Sciatic nerve (tissue), 2 donors: ENCODE data around the gene SETD2. TPM values are rescaled to one million over a fixed set of nuclear protein-coding genes. Genes with fewer than 3 reads are reported as not detected.
"Not testable (repeated sequence)": the region's sequence is repeated elsewhere in the genome, so short reads cannot be mapped to it uniquely, and the experiment has no call there.

ENCODE experiments used
- ATAC-seq: fragments of 200-7000 bp; cut with Tn5 transposase; one replicate; pipeline ENCODE4 v1.9.1; 2020; ENCODE audit warnings: mild to moderate bottlenecking, moderate library complexity
- DNase-seq: peaks from one replicate; pipeline ENCODE4 v3.0.0-alpha.2; 2020; ENCODE audit warnings: low spot score
- intact Hi-C: fragments of 100-400 bp; cut with DNase I; formaldehyde crosslinking; loops from one replicate; pipeline ENCODE4 v1.14.2; 2022
- total RNA-seq: library from RNA; stranded (reverse); fragmentation: NEBNext Ultra II Directional; extraction: Animal tissue kit (Norgen Biotek cat#: 25700); gene quantifications from one replicate; pipeline ENCODE4 v1.2.1, GENCODE V29; 2021
- donor health status: DM: no; HTN: no; CAD: no.
- donor health status: DM: no; HTN: no; CAD: no.

Gene SETD2
- total RNA-seq, result 68.3 TPM

DNA sequence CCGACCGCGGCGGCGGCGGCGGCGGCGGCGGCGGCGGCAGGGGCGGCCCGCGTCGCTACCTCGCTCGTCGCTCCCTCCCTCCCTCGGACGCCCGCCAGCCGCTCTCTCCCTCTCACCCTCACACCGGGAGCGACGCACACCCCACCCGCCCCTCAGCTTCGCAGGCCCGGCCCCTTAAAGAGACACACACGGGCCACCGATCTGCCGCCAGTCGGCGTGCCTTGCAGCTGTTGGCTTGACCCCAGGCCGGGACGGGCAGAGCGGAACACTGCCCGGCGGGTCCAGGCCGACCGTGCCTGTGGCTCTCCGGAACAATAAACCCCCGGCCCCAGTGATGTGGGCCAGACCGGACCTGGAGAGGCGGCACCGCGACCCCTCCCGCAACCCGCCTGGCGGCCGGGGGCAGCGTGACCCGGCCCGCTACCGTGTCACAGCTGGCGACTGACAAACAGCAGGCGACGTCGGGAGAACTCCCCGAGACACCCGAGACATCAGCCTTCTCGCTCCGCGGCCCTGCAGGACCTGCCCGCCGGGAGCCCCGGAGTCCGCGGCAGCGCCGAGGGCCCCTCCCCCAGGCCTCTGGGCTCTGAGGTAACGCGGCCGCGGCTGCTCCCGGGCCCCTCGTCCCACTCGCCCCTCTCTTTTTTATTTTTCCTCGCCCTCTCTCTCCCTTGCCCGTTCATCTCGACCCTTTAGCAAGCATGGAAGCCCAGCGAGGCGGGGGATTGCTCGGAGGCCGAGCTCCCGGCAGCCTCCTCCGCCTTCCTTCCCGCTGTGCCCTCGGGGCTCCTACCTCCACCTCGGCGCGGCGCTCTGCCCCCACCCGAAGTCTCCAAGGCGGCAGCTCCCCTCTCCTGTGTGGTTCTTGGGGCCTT lies at the start of gene SETD2:
SETD2 (minus strand) TSS at position 107 of the 875 bp plus-strand sequence. CDS start 189 bp downstream, outside the sequence.
- intact Hi-C loops, result no loop called here
- ATAC-seq (peak; percentile 98), DNase-seq (peak; percentile 96)

DNA sequence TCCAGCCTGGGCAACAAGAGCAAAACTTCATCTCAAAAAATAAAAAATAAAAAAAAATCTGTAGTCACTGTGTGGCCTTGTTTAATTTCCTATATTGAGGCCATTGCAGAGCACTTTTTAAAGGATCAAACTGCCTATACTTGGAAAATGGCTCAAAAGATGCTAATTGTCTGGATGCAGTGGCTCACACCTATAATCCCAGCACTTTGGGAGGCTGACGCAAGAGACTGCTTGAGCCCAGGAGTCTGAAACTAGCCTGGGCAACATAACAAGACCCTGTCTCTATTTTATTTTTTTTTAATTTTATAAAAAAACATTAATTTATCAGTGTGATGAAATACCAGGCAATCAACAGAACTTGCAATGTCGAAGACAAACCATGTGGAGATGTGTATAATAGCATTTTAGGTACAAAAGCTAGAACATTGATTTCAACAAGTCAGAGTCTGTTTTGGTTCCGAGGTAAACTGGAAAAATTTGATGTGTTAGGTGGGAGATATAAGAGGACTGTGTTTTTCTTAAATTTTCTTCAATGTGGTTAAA lies 47.0 kb upstream of the SETD2 start:
- ATAC-seq (no peak), DNase-seq (no peak)
- intact Hi-C loops, result no loop called here

GRCh38 chr3:47206022-47206421 lies 42.1 kb upstream of the SETD2 start:
- ATAC-seq, intact Hi-C loops, DNase-seq: not testable (repeated sequence)

DNA sequence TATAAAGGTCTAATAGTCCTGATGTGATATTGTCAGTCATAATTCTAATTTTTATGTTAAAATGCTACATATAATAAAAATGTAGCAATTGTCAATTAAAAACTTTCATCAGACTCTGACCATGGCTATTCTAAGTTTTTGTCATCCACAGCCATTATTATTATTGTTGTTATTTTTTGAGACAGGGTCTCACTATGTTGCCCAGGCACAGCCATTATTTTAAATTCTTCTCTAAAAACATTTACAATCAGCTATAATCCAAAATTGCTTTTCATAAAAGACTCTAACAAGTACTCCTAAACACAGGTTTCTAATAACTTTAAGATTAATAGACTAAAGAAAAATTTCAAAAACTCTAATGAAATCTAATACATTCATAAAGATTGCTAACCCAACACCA lies 41.0 kb upstream of the SETD2 start:
- intact Hi-C loops, result no loop called here
- no peak for DNase-seq
- ATAC-seq, result no peak

- no peak for DNase-seq
- ATAC-seq, result no peak
- intact Hi-C loops, result no loop called here
Observed at GRCh38 chr3:47202542-47202941, 38.6 kb upstream of the SETD2 start.

DNA sequence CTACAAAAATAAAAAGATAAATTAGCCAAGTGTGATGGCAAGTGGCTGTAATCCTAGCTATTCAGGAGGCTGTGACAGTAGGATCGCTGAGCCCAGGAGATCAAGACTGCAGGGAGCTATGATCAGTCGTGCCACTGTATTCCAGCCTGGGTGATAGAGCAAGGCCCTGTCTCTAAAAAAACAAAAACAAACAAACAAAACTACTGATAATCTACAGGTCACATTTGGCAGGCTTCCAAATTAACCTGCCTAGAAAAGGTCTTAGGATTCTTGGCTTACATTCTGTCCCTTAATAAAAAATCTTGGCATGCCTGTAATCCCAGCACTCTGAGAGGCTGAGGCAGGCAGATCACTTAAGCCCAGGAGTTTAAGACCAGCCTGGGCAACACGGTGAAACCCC lies 33.4 kb upstream of the SETD2 start:
- ATAC-seq, result no peak
- no peak for DNase-seq
- intact Hi-C loops, result no loop called here

- intact Hi-C loops, result no loop called here
- DNase-seq, result no peak
Observed at GRCh38 chr3:47194994-47195393, 31.1 kb upstream of the SETD2 start.

DNA sequence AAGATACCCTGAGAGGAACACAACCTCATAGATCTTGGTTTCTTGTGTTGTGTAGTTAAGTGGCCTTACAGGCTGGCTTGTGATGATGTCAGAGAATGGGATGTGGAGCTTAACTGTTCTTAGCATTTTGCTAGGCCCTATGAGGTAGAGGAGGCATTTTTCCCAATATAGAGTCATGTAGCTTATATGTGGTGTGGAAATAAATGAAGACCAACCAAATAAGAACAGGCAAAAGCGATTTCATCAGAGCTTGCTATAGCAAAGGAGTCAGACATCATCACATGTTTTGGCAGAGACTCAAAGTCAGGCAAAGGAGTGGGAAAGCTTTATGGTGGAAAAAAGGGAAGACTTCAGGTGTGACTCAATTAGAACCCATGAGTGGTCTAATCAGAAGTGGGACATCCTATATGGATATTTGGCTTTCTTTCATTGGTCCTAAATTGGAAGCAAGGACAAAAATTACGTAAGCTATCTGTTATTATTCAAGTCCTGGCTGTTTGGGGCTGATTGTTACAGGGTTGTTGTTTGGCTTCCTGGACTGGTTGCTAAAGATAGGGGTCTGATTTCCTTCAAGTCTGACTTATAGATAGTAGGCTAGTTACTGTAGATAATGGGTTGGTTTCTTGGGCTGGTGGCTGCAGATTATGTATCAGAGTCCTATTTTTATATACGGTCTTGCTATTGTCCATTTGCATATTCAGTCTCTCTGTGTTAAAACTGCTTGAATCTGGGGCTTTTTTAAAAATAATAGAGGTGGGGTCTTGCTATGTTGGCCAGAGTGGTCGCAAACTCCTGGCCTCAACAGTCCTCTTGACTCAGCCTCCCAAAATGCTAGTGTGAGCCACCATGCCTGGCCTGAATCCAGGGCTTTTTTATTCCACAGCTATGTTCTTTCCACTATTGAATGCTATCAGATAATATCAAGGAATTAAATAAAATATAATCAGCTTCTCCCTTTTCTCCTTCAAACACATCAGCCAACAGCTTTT lies 30.3 kb upstream of the SETD2 start:
- DNase-seq (no peak), ATAC-seq (no peak)
- intact Hi-C loops, result no loop called here

More at GRCh38 chr3:47194994-47195393, 31.1 kb upstream of the SETD2 start:
- no peak for ATAC-seq

GRCh38 chr3:47186285-47186684 lies 22.4 kb upstream of the SETD2 start:
- ATAC-seq (no peak), DNase-seq (no peak)
- intact Hi-C loops, result no loop called here

DNA sequence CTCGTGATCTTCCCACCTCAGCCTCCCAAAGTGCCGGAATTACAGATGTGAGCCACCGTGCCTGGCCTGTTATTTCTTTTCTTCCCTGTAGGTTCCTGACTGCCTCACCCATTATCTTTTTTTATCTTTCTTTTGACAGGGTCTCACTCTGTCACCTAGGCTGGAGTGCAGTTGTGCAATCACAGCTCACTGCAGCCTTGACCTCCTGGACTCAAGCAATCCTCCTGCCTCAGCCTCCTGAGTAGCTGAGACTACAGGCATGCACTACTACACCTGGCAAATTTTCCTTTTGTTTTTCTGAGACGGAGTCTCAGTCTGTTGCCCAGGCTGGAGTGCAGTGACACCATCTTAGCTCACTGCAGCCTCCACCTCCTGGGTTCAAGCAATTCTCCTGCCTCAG lies 17.8 kb upstream of the SETD2 start:
- DNase-seq, intact Hi-C loops, ATAC-seq: not testable (repeated sequence)

DNA sequence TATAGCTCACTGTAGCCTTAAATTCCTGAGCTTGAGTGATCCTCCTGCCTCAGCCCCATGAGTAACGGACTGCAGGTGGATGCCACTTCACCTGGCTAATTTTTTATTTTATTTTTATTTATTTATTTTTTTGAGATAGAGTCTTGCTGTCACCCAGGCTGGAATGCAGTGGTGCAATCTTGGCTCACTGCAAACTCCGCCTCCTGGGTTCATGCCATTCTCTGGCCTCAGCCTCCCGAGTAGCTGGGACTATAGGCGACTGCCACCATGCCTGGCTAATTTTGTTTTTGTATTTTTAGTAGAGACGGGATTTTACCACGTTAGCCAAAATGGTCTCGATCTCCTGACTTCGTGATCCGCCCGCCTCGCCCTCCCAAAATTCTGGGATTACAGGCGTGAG lies 16.1 kb upstream of the SETD2 start:
- intact Hi-C loops, ATAC-seq, DNase-seq: not testable (repeated sequence)

GRCh38 chr3:47176582-47176981 lies 12.7 kb upstream of the SETD2 start:
- DNase-seq (no peak), ATAC-seq (no peak)
- intact Hi-C loops, result no loop called here

DNA sequence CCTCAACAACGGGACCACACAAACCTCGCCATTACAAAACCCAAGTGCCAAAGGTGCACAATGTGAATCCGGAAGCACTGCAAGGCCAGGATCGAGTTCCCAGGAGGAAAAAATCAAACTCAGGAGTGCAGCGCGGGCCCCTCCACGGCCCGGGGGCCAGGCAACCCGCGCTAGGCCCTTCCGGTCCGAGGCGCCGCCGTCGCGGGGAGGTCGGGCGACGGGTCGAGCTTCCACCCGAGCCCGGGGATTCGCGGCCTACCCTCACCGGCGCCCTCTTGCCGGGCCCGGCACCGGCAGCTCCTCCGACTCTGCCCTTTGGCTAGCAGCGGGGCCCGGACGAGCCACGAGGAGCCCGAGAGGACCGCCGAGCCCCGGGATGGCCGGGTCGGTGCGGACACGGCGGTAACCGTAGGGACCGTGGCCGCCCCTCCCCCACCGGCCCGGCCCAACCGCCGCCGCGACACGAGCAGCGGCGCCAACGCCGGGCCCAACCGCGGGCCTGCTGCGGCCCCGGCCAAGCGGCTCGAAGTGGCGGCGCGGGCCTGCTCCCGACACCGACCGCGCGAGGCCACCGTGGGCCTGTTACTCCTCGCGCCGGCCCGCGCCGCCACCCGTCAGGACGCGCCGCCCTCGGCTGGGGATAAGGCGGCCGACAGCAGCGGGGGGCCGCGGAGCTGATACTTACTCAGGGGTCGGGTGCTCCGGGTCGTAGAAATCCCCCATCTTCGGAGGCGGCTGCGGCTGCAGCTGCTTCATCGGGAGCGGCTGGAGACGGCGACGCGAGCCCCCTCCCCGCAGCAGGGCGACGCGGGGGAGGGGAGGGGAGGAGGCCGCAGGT lies 525 bp downstream of the SETD2 start:
- DNase-seq (peak; percentile 64), ATAC-seq (peak; percentile 11)
- intact Hi-C loops, result no loop called here

DNA sequence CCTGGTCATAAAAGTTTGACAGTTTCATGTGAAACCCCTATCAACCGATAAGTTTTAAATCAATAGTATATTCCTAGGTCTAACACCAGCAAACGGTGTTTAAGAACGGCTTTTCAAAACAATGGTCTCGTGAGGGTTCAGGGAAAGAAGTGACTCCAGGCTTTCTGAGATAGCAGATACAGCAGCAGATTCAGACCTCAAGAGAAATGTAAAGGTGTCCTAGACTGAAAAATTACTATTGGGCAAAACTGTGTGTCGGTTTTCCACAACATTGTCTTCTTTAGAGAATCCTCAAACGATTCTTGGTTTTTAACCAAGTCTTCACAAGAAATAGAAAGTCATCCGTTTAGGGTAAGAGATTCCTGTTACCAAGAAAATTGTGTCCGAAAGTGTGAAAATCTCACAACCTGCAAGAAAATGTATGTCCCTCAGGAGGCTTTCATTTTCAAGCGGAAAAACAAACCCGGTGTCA lies 1.2 kb downstream of the SETD2 start:
- no peak for DNase-seq
- intact Hi-C loops, result no loop called here
- ATAC-seq, result no peak

- intact Hi-C loops, result no loop called here
- DNase-seq (no peak), ATAC-seq (no peak)
Observed at GRCh38 chr3:47161983-47162696, 1.8 kb downstream of the SETD2 start.

DNA sequence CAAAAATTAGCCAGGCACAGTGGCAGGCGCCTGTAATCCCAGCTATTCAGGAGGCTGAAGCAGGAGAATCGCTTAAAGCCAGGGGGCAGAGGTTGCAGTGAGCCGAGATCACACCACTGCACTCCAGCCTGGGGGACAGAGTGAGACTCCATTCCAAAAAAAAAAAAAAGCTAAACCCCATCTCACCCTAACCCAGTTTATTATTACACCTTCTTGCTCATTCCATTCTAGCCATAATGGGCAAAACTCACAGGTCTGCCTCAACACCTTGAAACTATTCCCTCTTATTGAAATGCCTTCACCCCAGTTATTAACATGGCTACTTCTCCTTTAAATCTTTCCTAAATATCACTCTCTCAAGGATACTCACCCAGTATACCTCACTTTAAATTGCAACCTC lies 4.1 kb downstream of the SETD2 start:
- DNase-seq, result no peak
- no peak for ATAC-seq
- intact Hi-C loops, result no loop called here

- ATAC-seq (no peak), DNase-seq (no peak)
- intact Hi-C loops, result no loop called here
Observed at GRCh38 chr3:47158208-47158607, 5.7 kb downstream of the SETD2 start.

- intact Hi-C loops, result no loop called here
- ATAC-seq, result no peak
- DNase-seq, result no peak
Observed at GRCh38 chr3:47156396-47156795, 7.5 kb downstream of the SETD2 start.
